Measurements from ENCODE around the gene PSEN2. TPM values are rescaled to one million over a fixed set of nuclear protein-coding genes. Genes with fewer than 3 reads are reported as not detected.

PSEN2 gene
- total RNA-seq, 2 donors from 2014 or later: 22.6 to 23.3 TPM

GRCh38 chr1:226893936-226894335, 23.5 kb downstream of the PSEN2 start:
- Histone ChIP-seq H3K4me1 (peaks cover 0 to 6% of the 10 kb centered on the region in 2 donors), H3K9me3 (no peaks in the 10 kb centered on the region), H3K27me3 (no peaks in the 10 kb centered on the region), H3K27ac (no peak overlapping the region), H3K36me3 (peaks cover 59% of the 10 kb centered on the region), H3K4me3 (no peak overlapping the region)
- no peak for DNase-seq (ENCODE audit: low spot score)
- TF ChIP-seq CTCF (IDR thresholded peaks at IDR 0.05): no peak

GRCh38 chr1:226894826-226895225, 24.4 kb downstream of the PSEN2 start:
- Histone ChIP-seq H3K36me3 (peaks cover 64% of the 10 kb centered on the region), H3K4me3 (no peak overlapping the region), H3K9me3 (no peaks in the 10 kb centered on the region), H3K4me1 (peaks cover 0 to 6% of the 10 kb centered on the region in 2 donors), H3K27ac (no peak overlapping the region), H3K27me3 (no peaks in the 10 kb centered on the region)
- DNase-seq (ENCODE audit: low spot score): no peak
- TF ChIP-seq CTCF (IDR thresholded peaks at IDR 0.05): no peak

- Histone ChIP-seq H3K27ac (no peak overlapping the region), H3K27me3 (no peaks in the 10 kb centered on the region), H3K4me1 (peaks cover 0 to 6% of the 10 kb centered on the region in 2 donors), H3K4me3 (no peak overlapping the region), H3K9me3 (no peaks in the 10 kb centered on the region), H3K36me3 (peaks cover 59% of the 10 kb centered on the region)
- no peak for TF ChIP-seq CTCF (IDR thresholded peaks at IDR 0.05)
- DNase-seq (ENCODE audit: low spot score): no peak
Observed at GRCh38 chr1:226895644-226896043, 25.2 kb downstream of the PSEN2 start.

- H3K4me3 ChIP-seq: no peak overlapping the region
- H3K36me3 ChIP-seq: peaks cover 38% of the 10 kb centered on the region
- no peak for TF ChIP-seq CTCF (IDR thresholded peaks at IDR 0.05)
- H3K27me3 ChIP-seq: no peaks in the 10 kb centered on the region
- no peaks in the 10 kb centered on the region for H3K4me1 ChIP-seq
- no peaks in the 10 kb centered on the region for H3K9me3 ChIP-seq
- H3K27ac ChIP-seq: no peak overlapping the region
- DNase-seq (ENCODE audit: low spot score): no peak
Observed at GRCh38 chr1:226898246-226898645, 27.8 kb downstream of the PSEN2 start.

- Histone ChIP-seq H3K9me3 (no peaks in the 10 kb centered on the region), H3K4me1 (no peaks in the 10 kb centered on the region), H3K27me3 (no peaks in the 10 kb centered on the region), H3K36me3 (peaks cover 25% of the 10 kb centered on the region), H3K4me3 (no peak overlapping the region), H3K27ac (no peak overlapping the region)
- no peak for DNase-seq (ENCODE audit: low spot score)
- TF ChIP-seq CTCF (IDR thresholded peaks at IDR 0.05): no peak
Observed at GRCh38 chr1:226901421-226901820, 31.0 kb downstream of the PSEN2 start.

GRCh38 chr1:226902601-226903000, 32.2 kb downstream of the PSEN2 start:
- no peaks in the 10 kb centered on the region for H3K4me1 ChIP-seq
- no peak overlapping the region for H3K27ac ChIP-seq
- no peaks in the 10 kb centered on the region for H3K27me3 ChIP-seq
- TF ChIP-seq CTCF (IDR thresholded peaks at IDR 0.05): no peak
- H3K36me3 ChIP-seq: peaks cover 22% of the 10 kb centered on the region
- DNase-seq (ENCODE audit: low spot score): no peak
- no peaks in the 10 kb centered on the region for H3K9me3 ChIP-seq
- no peak overlapping the region for H3K4me3 ChIP-seq
